ENCODE results near the gene MCCD1. TPM values are rescaled to one million over a fixed set of nuclear protein-coding genes. Genes with fewer than 3 reads are reported as not detected.

The MCCD1 gene
- total RNA-seq, 3 donors from 2014 or later (not counting 1 experiment from before 2014, with no cell fraction given) = not detected

- ATAC-seq = no peak
- intact Hi-C loops (cut with micrococcal nuclease) = no loop called here
- WGBS (ENCODE audit: insufficient coverage) = 92% methylated on average over 7 of the region's 9 CpGs
- Mint-ChIP-seq H3K9me3 (no peaks in the 10 kb centered on the region), H3K4me3 (no peak overlapping the region), H3K4me1 (peaks cover 23 to 32% of the 10 kb centered on the region in 2 donors), H3K27ac (peak overlapping the region; percentile 9 to 37), H3K27me3 (ENCODE audit: low read depth in 2 of 2) (no peaks in the 10 kb centered on the region), H3K36me3 (peaks cover 17% of the 10 kb centered on the region)
- H3K9me3 ChIP-seq (ENCODE audit: control insufficient read depth, insufficient read depth, low read length) = no peaks in the 10 kb centered on the region
- peaks cover 73% of the 10 kb centered on the region for H3K36me3 ChIP-seq (ENCODE audit: control insufficient read depth, insufficient read depth, low read length)
- H3K4me1 ChIP-seq (ENCODE audit: control insufficient read depth, insufficient read depth, low read length) = no peaks in the 10 kb centered on the region
- no peaks in the 10 kb centered on the region for H3K27me3 ChIP-seq (ENCODE audit: control insufficient read depth, insufficient read depth, low read length)
- DNase-seq = no peak
- no peak overlapping the region for H3K27ac ChIP-seq (ENCODE audit: low read length)
- H3K4me3 ChIP-seq (ENCODE audit: low read length) = no peak overlapping the region
- TF ChIP-seq, protein P1, sequence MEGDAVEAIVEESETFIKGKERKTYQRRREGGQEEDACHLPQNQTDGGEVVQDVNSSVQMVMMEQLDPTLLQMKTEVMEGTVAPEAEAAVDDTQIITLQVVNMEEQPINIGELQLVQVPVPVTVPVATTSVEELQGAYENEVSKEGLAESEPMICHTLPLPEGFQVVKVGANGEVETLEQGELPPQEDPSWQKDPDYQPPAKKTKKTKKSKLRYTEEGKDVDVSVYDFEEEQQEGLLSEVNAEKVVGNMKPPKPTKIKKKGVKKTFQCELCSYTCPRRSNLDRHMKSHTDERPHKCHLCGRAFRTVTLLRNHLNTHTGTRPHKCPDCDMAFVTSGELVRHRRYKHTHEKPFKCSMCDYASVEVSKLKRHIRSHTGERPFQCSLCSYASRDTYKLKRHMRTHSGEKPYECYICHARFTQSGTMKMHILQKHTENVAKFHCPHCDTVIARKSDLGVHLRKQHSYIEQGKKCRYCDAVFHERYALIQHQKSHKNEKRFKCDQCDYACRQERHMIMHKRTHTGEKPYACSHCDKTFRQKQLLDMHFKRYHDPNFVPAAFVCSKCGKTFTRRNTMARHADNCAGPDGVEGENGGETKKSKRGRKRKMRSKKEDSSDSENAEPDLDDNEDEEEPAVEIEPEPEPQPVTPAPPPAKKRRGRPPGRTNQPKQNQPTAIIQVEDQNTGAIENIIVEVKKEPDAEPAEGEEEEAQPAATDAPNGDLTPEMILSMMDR (IDR thresholded peaks at IDR 0.05) = no peak
These were observed 3.2 kb downstream of the MCCD1 start for GRCh38 chr6:31531771-31532643.

- no peak overlapping the region for H3K4me3 Mint-ChIP-seq
- Histone ChIP-seq H3K4me1 (ENCODE audit: control insufficient read depth, insufficient read depth, low read length) (no peaks in the 10 kb centered on the region), H3K9me3 (ENCODE audit: control insufficient read depth, insufficient read depth, low read length) (no peaks in the 10 kb centered on the region), H3K4me3 (ENCODE audit: low read length) (no peak overlapping the region), H3K27me3 (ENCODE audit: control insufficient read depth, insufficient read depth, low read length) (no peaks in the 10 kb centered on the region), H3K27ac (ENCODE audit: low read length) (no peak overlapping the region), H3K36me3 (ENCODE audit: control insufficient read depth, insufficient read depth, low read length) (peaks cover 77% of the 10 kb centered on the region)
- peaks cover 23 to 36% of the 10 kb centered on the region in 2 donors for H3K4me1 Mint-ChIP-seq
- H3K27ac Mint-ChIP-seq = peak overlapping the region; percentile 37 to 51
- intact Hi-C loops (cut with micrococcal nuclease) = no loop called here
- 86% methylated on average over 8 of the region's 9 CpGs for WGBS (ENCODE audit: insufficient coverage)
- peaks cover 17% of the 10 kb centered on the region for H3K36me3 Mint-ChIP-seq
- no peaks in the 10 kb centered on the region for H3K9me3 Mint-ChIP-seq
- ATAC-seq (no peak), DNase-seq (no peak)
- TF ChIP-seq, protein P1 (IDR thresholded peaks at IDR 0.05) = no peak
- H3K27me3 Mint-ChIP-seq (ENCODE audit: low read depth in 2 of 2) = no peaks in the 10 kb centered on the region
These were observed 4.1 kb downstream of the MCCD1 start for GRCh38 chr6:31532644-31533454.

- H3K4me1 Mint-ChIP-seq = peaks cover 27 to 39% of the 10 kb centered on the region in 2 donors
- H3K36me3 Mint-ChIP-seq = peaks cover 20% of the 10 kb centered on the region
- no peak overlapping the region for H3K27ac ChIP-seq (ENCODE audit: low read length)
These were observed 4.7 kb downstream of the MCCD1 start for GRCh38 chr6:31533455-31533841.

More at GRCh38 chr6:31533455-31533841, 4.7 kb downstream of the MCCD1 start:
- Histone ChIP-seq H3K9me3 (ENCODE audit: control insufficient read depth, insufficient read depth, low read length) (no peaks in the 10 kb centered on the region), H3K36me3 (ENCODE audit: control insufficient read depth, insufficient read depth, low read length) (peaks cover 82% of the 10 kb centered on the region), H3K4me1 (ENCODE audit: control insufficient read depth, insufficient read depth, low read length) (no peaks in the 10 kb centered on the region), H3K4me3 (ENCODE audit: low read length) (no peak overlapping the region), H3K27me3 (ENCODE audit: control insufficient read depth, insufficient read depth, low read length) (no peaks in the 10 kb centered on the region)
- 91% methylated on average over 1 of the region's 1 CpG for WGBS (ENCODE audit: insufficient coverage)
- TF ChIP-seq, protein P1 (IDR thresholded peaks at IDR 0.05) = no peak
- H3K9me3 Mint-ChIP-seq = no peaks in the 10 kb centered on the region
- no peaks in the 10 kb centered on the region for H3K27me3 Mint-ChIP-seq (ENCODE audit: low read depth in 2 of 2)
- no peak overlapping the region for H3K4me3 Mint-ChIP-seq
- no peak for ATAC-seq
- intact Hi-C loops (cut with micrococcal nuclease) = no loop called here
- no peak for DNase-seq
- peak overlapping the region; percentile 37 to 51 for H3K27ac Mint-ChIP-seq

Measured in natural killer cell (primary cell).